ENCODE measurements around the gene HYDIN.
"Not testable (repeated sequence)": the region's sequence is repeated elsewhere in the genome, so short reads cannot be mapped to it uniquely, and the experiment has no call there.

DNA sequence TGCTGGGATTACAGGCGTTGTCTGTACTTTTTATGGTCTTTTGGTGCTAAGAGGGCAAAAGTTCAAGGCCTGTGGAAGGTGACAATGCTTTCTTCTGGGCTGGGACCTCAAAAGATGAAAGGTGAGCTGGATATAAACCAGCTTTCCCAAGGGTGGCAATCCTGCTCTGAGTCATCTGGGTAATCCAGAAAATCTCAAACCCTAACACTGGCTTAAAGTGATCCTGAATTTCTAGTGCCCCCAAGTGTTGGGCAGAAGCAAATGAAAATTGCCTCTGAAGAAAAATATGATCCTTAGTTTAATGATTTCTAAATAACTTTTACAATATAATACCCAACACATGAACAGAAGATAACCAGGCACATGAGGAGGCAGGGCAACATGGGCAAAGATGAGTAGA is 354.1 kb downstream of the HYDIN start:
- TF ChIP-seq, protein P1, sequence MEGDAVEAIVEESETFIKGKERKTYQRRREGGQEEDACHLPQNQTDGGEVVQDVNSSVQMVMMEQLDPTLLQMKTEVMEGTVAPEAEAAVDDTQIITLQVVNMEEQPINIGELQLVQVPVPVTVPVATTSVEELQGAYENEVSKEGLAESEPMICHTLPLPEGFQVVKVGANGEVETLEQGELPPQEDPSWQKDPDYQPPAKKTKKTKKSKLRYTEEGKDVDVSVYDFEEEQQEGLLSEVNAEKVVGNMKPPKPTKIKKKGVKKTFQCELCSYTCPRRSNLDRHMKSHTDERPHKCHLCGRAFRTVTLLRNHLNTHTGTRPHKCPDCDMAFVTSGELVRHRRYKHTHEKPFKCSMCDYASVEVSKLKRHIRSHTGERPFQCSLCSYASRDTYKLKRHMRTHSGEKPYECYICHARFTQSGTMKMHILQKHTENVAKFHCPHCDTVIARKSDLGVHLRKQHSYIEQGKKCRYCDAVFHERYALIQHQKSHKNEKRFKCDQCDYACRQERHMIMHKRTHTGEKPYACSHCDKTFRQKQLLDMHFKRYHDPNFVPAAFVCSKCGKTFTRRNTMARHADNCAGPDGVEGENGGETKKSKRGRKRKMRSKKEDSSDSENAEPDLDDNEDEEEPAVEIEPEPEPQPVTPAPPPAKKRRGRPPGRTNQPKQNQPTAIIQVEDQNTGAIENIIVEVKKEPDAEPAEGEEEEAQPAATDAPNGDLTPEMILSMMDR (IDR thresholded peaks at IDR 0.05), result not testable (repeated sequence)
- not testable (repeated sequence) for TF ChIP-seq POLR2A, POLR2AphosphoS5 (IDR thresholded peaks at IDR 0.05)
